Caco-2 (cell line): ENCODE data around the gene GCC1. TPM values are rescaled to one million over a fixed set of nuclear protein-coding genes. Genes with fewer than 3 reads are reported as not detected.

Source experiments
- BruUV-seq: library from RNA; stranded (reverse); fragments of 400-500 nt; replicated peaks from 2 replicates; lab custom pipeline; 2021; lab: Mats Ljungman, UMichigan
- CTCF ChIA-PET: fragments of 300-600 bp; sonication (Branson Sonifier 250); formaldehyde crosslinking; loops from one replicate; lab custom pipeline; 2022; ENCODE audit warnings: antibody characterized with exemption; lab: Charles Lee
- POLR2A ChIA-PET: fragments of 300-600 bp; sonication (Branson Sonifier 250); formaldehyde crosslinking; loops from one replicate; lab custom pipeline; 2022; ENCODE audit warnings: antibody characterized with exemption; lab: Charles Lee
- DNase-seq, 2 experiments: peaks; one replicate each; pipeline versions ENCODE4 v3.0.0 to v3.0.0-alpha.2; 2020 to 2022
- H3K27me3 ChIP-seq: replicated peaks from 2 replicates; pipeline ENCODE4 v1.6.0; 2011; ENCODE audit warnings: low read length; ENCODE audit not compliant: control insufficient read depth, insufficient read depth
- H3K36me3 ChIP-seq: 2 replicates; pipeline ENCODE4 v1.5.1; 2011; ENCODE audit warnings: low read length; ENCODE audit not compliant: control insufficient read depth, insufficient read depth
- H3K4me1 ChIP-seq: fragments of 250-450 bp; sonication (Bioruptor Pico); 2 replicates; pipeline ENCODE4 v1.5.1; 2020; ENCODE audit warnings: mild to moderate bottlenecking
- H3K4me3 ChIP-seq: 2 replicates; pipeline ENCODE4 v1.5.1; 2011; ENCODE audit warnings: low read depth, mild to moderate bottlenecking, control low read depth, low read length
- H3K9me3 ChIP-seq: fragments of 250-450 bp; sonication (Bioruptor Pico); 2 replicates; pipeline ENCODE4 v1.5.1; 2020; ENCODE audit warnings: mild to moderate bottlenecking, moderate library complexity
- H3K27ac Mint-ChIP-seq: one replicate; pipeline ENCODE4 v1.8.0; 2022; ENCODE audit warnings: mixed read lengths; ENCODE audit not compliant: unreplicated experiment
- H3K27me3 Mint-ChIP-seq: one replicate; pipeline ENCODE4 v1.8.0; 2022; ENCODE audit warnings: mixed read lengths; ENCODE audit not compliant: insufficient read depth, unreplicated experiment
- H3K36me3 Mint-ChIP-seq: one replicate; pipeline ENCODE4 v1.8.0; 2022; ENCODE audit warnings: mild to moderate bottlenecking, mixed read lengths; ENCODE audit not compliant: insufficient read depth, unreplicated experiment
- H3K4me1 Mint-ChIP-seq: one replicate; pipeline ENCODE4 v1.8.0; 2022; ENCODE audit warnings: low read depth, mixed read lengths; ENCODE audit not compliant: unreplicated experiment
- H3K4me3 Mint-ChIP-seq: one replicate; pipeline ENCODE4 v1.8.0; 2022; ENCODE audit warnings: mild to moderate bottlenecking, moderate library complexity, mixed read lengths; ENCODE audit not compliant: unreplicated experiment
- H3K9me3 Mint-ChIP-seq: one replicate; pipeline ENCODE4 v1.8.0; 2022; ENCODE audit warnings: mixed read lengths; ENCODE audit not compliant: unreplicated experiment
- CTCF ChIP-seq, 2 experiments: fragments of 200-600 bp in 1 of 2; IDR thresholded peaks; 1 replicate in 1 of 2; 2 replicates in 1 of 2; pipeline versions ENCODE4 v1.5.1 to v1.8.0; 2011 to 2022; ENCODE audit warnings: antibody characterized with exemption in 1 of 2, control low read depth in 1 of 2, inconsistent platforms in 1 of 2, low read depth in 1 of 2, low read length in 1 of 2, mild to moderate bottlenecking in 1 of 2, moderate library complexity in 1 of 2; ENCODE audit not compliant: insufficient read depth in 1 of 2, severe bottlenecking in 1 of 2, unreplicated experiment in 1 of 2
- intact Hi-C: fragments of 100-400 bp; cut with micrococcal nuclease; formaldehyde crosslinking; loops from one replicate; pipeline ENCODE4 v1.10.0; 2022; ENCODE audit not compliant: unreplicated experiment
- total RNA-seq: library from RNA; stranded (reverse); gene quantifications from 2 replicates; pipeline ENCODE4 v1.2.3, GENCODE V29; 2022

Gene GCC1
- total RNA-seq, 1 experiment from 2014 or later, result 26.6 TPM

- TF ChIP-seq CTCF (IDR thresholded peaks at IDR 0.05; ENCODE audit: insufficient read depth in 1 of 2, low read depth in 1 of 2, low read length in 1 of 2, severe bottlenecking in 1 of 2, unreplicated experiment in 1 of 2), result no peak
- intact Hi-C loops, result no loop called here
- no peak overlapping the region for H3K27ac Mint-ChIP-seq
- H3K27me3 ChIP-seq, result peaks cover 4% of the 10 kb centered on the region
- no peak for DNase-seq
- peaks cover 50% of the 10 kb centered on the region for H3K27me3 Mint-ChIP-seq
- no peaks in the 10 kb centered on the region for H3K9me3 Mint-ChIP-seq
- H3K36me3 Mint-ChIP-seq, result no peaks in the 10 kb centered on the region
- POLR2A ChIA-PET, result interaction anchor here (1.2 kb wide), 1 partner anchor 31 kb away, joined by 3 read pairs; no protein-coding TSS in a partner anchor
- BruUV-seq, result no TSS peak
- H3K9me3 ChIP-seq, result no peaks in the 10 kb centered on the region
- peak overlapping the region; percentile 26 for H3K4me3 Mint-ChIP-seq
- no peak overlapping the region for H3K4me3 ChIP-seq
- CTCF ChIA-PET, result interaction anchor here (0.6 to 1.0 kb wide), 2 partner anchors 8 to 32 kb away, joined by 3 to 4 read pairs; no protein-coding TSS in a partner anchor
- H3K4me1 Mint-ChIP-seq, result no peaks in the 10 kb centered on the region
- no peaks in the 10 kb centered on the region for H3K36me3 ChIP-seq
- H3K4me1 ChIP-seq, result no peaks in the 10 kb centered on the region
Measured at GRCh38 chr7:127620406-127621233, 35.2 kb upstream of the GCC1 start.

- Mint-ChIP-seq H3K27me3 (peaks cover 52% of the 10 kb centered on the region), H3K9me3 (no peaks in the 10 kb centered on the region), H3K27ac (no peak overlapping the region), H3K36me3 (no peaks in the 10 kb centered on the region), H3K4me3 (peak overlapping the region; percentile 26), H3K4me1 (no peaks in the 10 kb centered on the region)
- no peaks in the 10 kb centered on the region for H3K36me3 ChIP-seq
- no peaks in the 10 kb centered on the region for H3K9me3 ChIP-seq
- DNase-seq, result peak in 1 of 2 experiments; percentile 15
- ChIA-PET POLR2A (interaction anchor here (1.2 kb wide), 1 partner anchor 31 kb away, joined by 3 read pairs; no protein-coding TSS in a partner anchor), CTCF (interaction anchor here (1.0 kb wide), 1 partner anchor 31 kb away, joined by 4 read pairs; no protein-coding TSS in a partner anchor)
- intact Hi-C loops, result no loop called here
- no peaks in the 10 kb centered on the region for H3K4me1 ChIP-seq
- peaks cover 4% of the 10 kb centered on the region for H3K27me3 ChIP-seq
- TF ChIP-seq CTCF (IDR thresholded peaks at IDR 0.05; ENCODE audit: insufficient read depth in 1 of 2, low read depth in 1 of 2, low read length in 1 of 2, severe bottlenecking in 1 of 2, unreplicated experiment in 1 of 2), result no peak
- no peak overlapping the region for H3K4me3 ChIP-seq
- no TSS peak for BruUV-seq
Measured at GRCh38 chr7:127619681-127620405, 34.4 kb upstream of the GCC1 start.

GRCh38 chr7:127618775-127619174 is 33.4 kb upstream of the GCC1 start:
- Histone ChIP-seq H3K4me1 (no peaks in the 10 kb centered on the region), H3K36me3 (no peaks in the 10 kb centered on the region), H3K27me3 (peaks cover 4% of the 10 kb centered on the region), H3K9me3 (no peaks in the 10 kb centered on the region), H3K4me3 (no peak overlapping the region)
- intact Hi-C loops, result no loop called here
- H3K4me3 Mint-ChIP-seq, result no peak overlapping the region
- TF ChIP-seq CTCF (IDR thresholded peaks at IDR 0.05; ENCODE audit: insufficient read depth in 1 of 2, low read depth in 1 of 2, low read length in 1 of 2, severe bottlenecking in 1 of 2, unreplicated experiment in 1 of 2), result no peak
- peaks cover 56% of the 10 kb centered on the region for H3K27me3 Mint-ChIP-seq
- H3K9me3 Mint-ChIP-seq, result no peaks in the 10 kb centered on the region
- CTCF ChIA-PET, result no interaction called here
- no peak for DNase-seq
- no peaks in the 10 kb centered on the region for H3K4me1 Mint-ChIP-seq
- no peak overlapping the region for H3K27ac Mint-ChIP-seq
- H3K36me3 Mint-ChIP-seq, result peaks cover under 1% of the 10 kb centered on the region
- POLR2A ChIA-PET, result no interaction called here
- BruUV-seq, result no TSS peak
